ENCODE results near the gene KSR2.

KSR2 gene

GRCh38 chr12:117467588-117467987, 501.2 kb downstream of the KSR2 start:
- Histone ChIP-seq H3K9me2 (replicated peaks; ENCODE audit: control insufficient read depth, low read length) (no peaks in the 10 kb centered on the region), H3K27ac (ENCODE audit: low read depth, low read length) (no peak overlapping the region), H4K20me1 (ENCODE audit: control insufficient read depth, insufficient read depth, low read depth, low read length) (no peaks in the 10 kb centered on the region), H3K36me3 (ENCODE audit: control insufficient read depth, low read length) (no peaks in the 10 kb centered on the region), H3K27me3 (ENCODE audit: control insufficient read depth, low read length) (no peaks in the 10 kb centered on the region), H3K4me3 (ENCODE audit: low read length) (no peak overlapping the region), H3F3A (ENCODE audit: control insufficient read depth, insufficient read depth) (no peaks in the 10 kb centered on the region), H3K79me2 (ENCODE audit: control insufficient read depth, low read length) (no peaks in the 10 kb centered on the region), H3K4me2 (ENCODE audit: low read length) (no peak overlapping the region), H3K4me1 (ENCODE audit: control insufficient read depth, low read length) (no peaks in the 10 kb centered on the region), H3K9me3 (ENCODE audit: control insufficient read depth, insufficient read depth, low read length) (peaks cover 6% of the 10 kb centered on the region; the same call in 1 of the 2 replicates)
- TF ChIP-seq EZH2phosphoT487 (IDR thresholded peaks at IDR 0.05; ENCODE audit: borderline replicate concordance, low read length) (no peak), CTCF (IDR thresholded peaks at IDR 0.05; ENCODE audit: low read depth, low read length, poor library complexity, severe bottlenecking) (no peak)

GRCh38 chr12:117466677-117467362, 502.0 kb downstream of the KSR2 start:
- no peaks in the 10 kb centered on the region for H3K27me3 ChIP-seq (ENCODE audit: control insufficient read depth, low read length)
- no peak for TF ChIP-seq CTCF (IDR thresholded peaks at IDR 0.05; ENCODE audit: low read depth, low read length, poor library complexity, severe bottlenecking)
- TF ChIP-seq EZH2phosphoT487 (IDR thresholded peaks at IDR 0.05; ENCODE audit: borderline replicate concordance, low read length), result no peak
- H3K4me1 ChIP-seq (ENCODE audit: control insufficient read depth, low read length), result no peaks in the 10 kb centered on the region
- no peaks in the 10 kb centered on the region for H3K79me2 ChIP-seq (ENCODE audit: control insufficient read depth, low read length)
- peaks cover 6% of the 10 kb centered on the region; the same call in 1 of the 2 replicates for H3K9me3 ChIP-seq (ENCODE audit: control insufficient read depth, insufficient read depth, low read length)
- no peak overlapping the region for H3K27ac ChIP-seq (ENCODE audit: low read depth, low read length)
- H3F3A ChIP-seq (ENCODE audit: control insufficient read depth, insufficient read depth), result no peaks in the 10 kb centered on the region
- H3K4me2 ChIP-seq (ENCODE audit: low read length), result no peak overlapping the region
- H3K4me3 ChIP-seq (ENCODE audit: low read length), result no peak overlapping the region
- no peaks in the 10 kb centered on the region for H3K9me2 ChIP-seq (replicated peaks; ENCODE audit: control insufficient read depth, low read length)
- H3K36me3 ChIP-seq (ENCODE audit: control insufficient read depth, low read length), result no peaks in the 10 kb centered on the region
- no peaks in the 10 kb centered on the region for H4K20me1 ChIP-seq (ENCODE audit: control insufficient read depth, insufficient read depth, low read depth, low read length)

GRCh38 chr12:117461732-117462131, 507.1 kb downstream of the KSR2 start:
- no peak overlapping the region for H3K27ac ChIP-seq (ENCODE audit: low read depth, low read length)
- no peak overlapping the region for H3K4me2 ChIP-seq (ENCODE audit: low read length)
- H3K27me3 ChIP-seq (ENCODE audit: control insufficient read depth, low read length), result no peaks in the 10 kb centered on the region
- H3K9me2 ChIP-seq (replicated peaks; ENCODE audit: control insufficient read depth, low read length), result no peaks in the 10 kb centered on the region
- no peak overlapping the region for H3K4me3 ChIP-seq (ENCODE audit: low read length)
- H3K4me1 ChIP-seq (ENCODE audit: control insufficient read depth, low read length), result no peaks in the 10 kb centered on the region
- no peaks in the 10 kb centered on the region for H4K20me1 ChIP-seq (ENCODE audit: control insufficient read depth, insufficient read depth, low read depth, low read length)
- TF ChIP-seq CTCF (IDR thresholded peaks at IDR 0.05; ENCODE audit: low read depth, low read length, poor library complexity, severe bottlenecking), result no peak
- no peak for TF ChIP-seq EZH2phosphoT487 (IDR thresholded peaks at IDR 0.05; ENCODE audit: borderline replicate concordance, low read length)
- H3K79me2 ChIP-seq (ENCODE audit: control insufficient read depth, low read length), result no peaks in the 10 kb centered on the region
- no peaks in the 10 kb centered on the region for H3F3A ChIP-seq (ENCODE audit: control insufficient read depth, insufficient read depth)
- H3K9me3 ChIP-seq (ENCODE audit: control insufficient read depth, insufficient read depth, low read length), result no peaks in the 10 kb centered on the region
- H3K36me3 ChIP-seq (ENCODE audit: control insufficient read depth, low read length), result no peaks in the 10 kb centered on the region
